GM10248 (cell line): ENCODE measurements around the gene GRIA2.

Experiments used
- CTCF ChIA-PET: fragments of 300-600 bp; sonication (Branson Sonifier 250); formaldehyde crosslinking; extraction: SDS; loops from one replicate; lab custom pipeline; 2021; ENCODE audit warnings: antibody characterized with exemption; lab: Yijun Ruan, JAX
- POLR2A ChIA-PET: fragments of 350-650 bp; sonication (Branson Sonifier 250); formaldehyde crosslinking; extraction: SDS; loops from one replicate; lab custom pipeline; 2020; ENCODE audit warnings: antibody characterized with exemption; lab: Yijun Ruan, JAX
- DNase-seq: peaks from one replicate; pipeline ENCODE4 v3.0.0; 2012; ENCODE audit errors: extremely low spot score
- CTCF ChIP-seq: IDR thresholded peaks from 2 replicates; pipeline ENCODE4 v1.5.1; 2012; ENCODE audit warnings: mild to moderate bottlenecking, low read depth; ENCODE audit errors: extremely low read depth, missing control alignments, control extremely low read depth

Gene GRIA2

DNA sequence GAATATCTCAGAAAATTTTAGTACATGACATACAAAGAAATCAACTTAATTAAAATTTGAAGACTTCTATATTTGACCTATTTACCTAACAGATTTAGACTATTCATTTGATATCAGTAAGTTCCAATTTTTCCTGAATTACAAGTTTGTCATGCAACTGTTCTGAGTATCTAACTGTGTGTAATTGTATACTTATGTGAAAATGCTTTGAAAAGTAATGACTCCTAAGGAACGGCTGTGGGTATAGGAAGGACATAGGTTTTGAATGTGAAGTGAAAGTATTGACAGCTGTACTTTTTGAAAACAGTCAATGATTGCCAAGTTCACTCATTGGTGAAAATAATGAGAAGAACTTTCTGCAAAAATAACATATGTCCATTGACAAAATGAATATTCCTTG, 2.9 kb downstream of the GRIA2 start:
- ChIA-PET POLR2A (no interaction called here), CTCF (interaction anchor here (1.7 kb wide), 1 partner anchor 21 kb away, joined by 4 read pairs; no protein-coding TSS in a partner anchor)
- no peak for DNase-seq
- TF ChIP-seq CTCF = no peak

DNA sequence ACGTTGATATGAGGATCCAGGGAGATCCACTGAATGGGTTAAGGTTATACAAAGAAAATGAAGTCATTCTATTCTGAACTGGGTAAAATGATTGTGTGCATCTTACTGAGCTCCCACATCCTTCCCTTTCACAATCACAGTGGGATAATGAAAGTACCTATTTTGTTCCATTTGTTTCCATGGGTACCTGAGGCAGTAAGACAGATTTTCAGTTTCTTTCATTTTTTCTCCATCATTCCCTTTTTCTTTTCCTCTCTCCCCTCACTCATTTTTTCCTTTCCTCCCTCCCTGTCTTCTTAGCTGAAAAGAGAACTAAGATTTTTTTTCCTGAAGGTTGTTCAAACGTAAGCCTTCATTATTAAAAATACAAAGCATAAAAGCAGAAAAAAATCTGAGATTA, 4.6 kb downstream of the GRIA2 start:
- POLR2A ChIA-PET = no interaction called here
- TF ChIP-seq CTCF = no peak
- DNase-seq = no peak
- CTCF ChIA-PET = interaction anchor here (1.7 kb wide), 1 partner anchor 20 kb away, joined by 4 read pairs; no protein-coding TSS in a partner anchor

GRCh38 chr4:157226035-157226434, 5.5 kb downstream of the GRIA2 start:
- POLR2A ChIA-PET = no interaction called here
- DNase-seq = no peak
- TF ChIP-seq CTCF = no peak
- CTCF ChIA-PET = no interaction called here

GRCh38 chr4:157226601-157227000, 6.1 kb downstream of the GRIA2 start:
- no peak for DNase-seq
- ChIA-PET CTCF (no interaction called here), POLR2A (no interaction called here)
- no peak for TF ChIP-seq CTCF

DNA sequence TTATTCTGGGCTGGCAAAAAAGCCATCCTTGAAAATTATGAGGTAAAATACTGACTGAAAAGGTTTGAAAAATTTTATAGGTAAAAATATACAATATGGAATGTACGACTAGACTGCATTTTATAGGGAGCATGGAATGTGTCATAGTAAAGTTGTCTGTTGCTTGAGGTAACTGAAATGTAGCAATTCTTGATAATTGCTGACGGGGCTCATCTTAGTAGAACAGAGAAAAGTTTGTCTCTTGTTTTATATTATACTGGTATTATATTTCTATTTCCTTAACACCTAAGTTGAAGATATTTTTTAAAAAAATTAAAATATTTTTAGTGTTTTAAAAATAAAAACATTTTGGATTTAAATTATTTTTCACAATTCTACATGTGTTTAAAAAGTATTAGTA, 11.0 kb downstream of the GRIA2 start:
- ChIA-PET POLR2A (no interaction called here), CTCF (no interaction called here)
- DNase-seq = no peak
- no peak for TF ChIP-seq CTCF

DNA sequence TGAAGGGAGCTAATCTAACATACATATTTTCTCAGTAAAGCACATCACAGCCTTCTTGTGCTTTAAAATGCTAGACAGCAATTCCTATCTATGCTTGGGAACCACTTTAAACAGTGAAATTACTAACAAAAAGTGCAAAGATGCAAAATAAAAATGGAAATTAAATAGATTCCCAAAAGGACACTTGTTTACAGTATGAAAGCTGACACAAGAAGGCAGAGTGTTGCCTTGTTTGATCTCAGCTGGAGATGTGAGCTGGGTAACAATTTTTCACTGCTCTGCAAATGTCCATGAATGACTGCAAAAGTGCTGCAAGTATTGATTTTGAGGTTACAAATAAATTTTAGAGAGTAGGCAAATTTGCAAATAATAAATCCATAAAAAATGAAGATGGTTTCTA, 22.3 kb downstream of the GRIA2 start:
- POLR2A ChIA-PET = no interaction called here
- CTCF ChIA-PET = interaction anchor here (1.1 kb wide), 1 partner anchor 16 kb away, joined by 3 read pairs; no protein-coding TSS in a partner anchor
- TF ChIP-seq CTCF = no peak

GRCh38 chr4:157244348-157244747, 23.8 kb downstream of the GRIA2 start:
- TF ChIP-seq CTCF = no peak
- CTCF ChIA-PET = interaction anchor here (1.6 kb wide), 1 partner anchor 20 kb away, joined by 4 read pairs; no protein-coding TSS in a partner anchor
- POLR2A ChIA-PET = no interaction called here
- no peak for DNase-seq

More for the DNA sequence above, 22.3 kb downstream of the GRIA2 start:
- no peak for DNase-seq
